Astrocyte of the spinal cord (primary cell): Measurements from ENCODE around the gene STK32B.

Experiments
- DNase-seq: peaks from one replicate; pipeline ENCODE4 v3.0.0; 2011; ENCODE audit warnings: low read depth, low spot score
- H3K4me3 ChIP-seq: 2 replicates; pipeline ENCODE4 v1.5.1; 2011; ENCODE audit warnings: low read depth, mild to moderate bottlenecking, low read length, moderate library complexity
- CTCF ChIP-seq: IDR thresholded peaks from 2 replicates; pipeline ENCODE4 v1.5.1; 2012; ENCODE audit warnings: low read depth, mild to moderate bottlenecking, low read length, inconsistent platforms
- in situ Hi-C: cut with HindIII; loops from 2 replicates; pipeline ENCODE4 v1.10.0; 2017; ENCODE audit warnings: low sequenced_read_pairs

Gene STK32B

GRCh38 chr4:5366009-5366386 lies 314.7 kb downstream of the STK32B start:
- no peak for TF ChIP-seq CTCF
- H3K4me3 ChIP-seq: no peak overlapping the region
- no peak for DNase-seq
- in situ Hi-C loops: no loop called here

DNA sequence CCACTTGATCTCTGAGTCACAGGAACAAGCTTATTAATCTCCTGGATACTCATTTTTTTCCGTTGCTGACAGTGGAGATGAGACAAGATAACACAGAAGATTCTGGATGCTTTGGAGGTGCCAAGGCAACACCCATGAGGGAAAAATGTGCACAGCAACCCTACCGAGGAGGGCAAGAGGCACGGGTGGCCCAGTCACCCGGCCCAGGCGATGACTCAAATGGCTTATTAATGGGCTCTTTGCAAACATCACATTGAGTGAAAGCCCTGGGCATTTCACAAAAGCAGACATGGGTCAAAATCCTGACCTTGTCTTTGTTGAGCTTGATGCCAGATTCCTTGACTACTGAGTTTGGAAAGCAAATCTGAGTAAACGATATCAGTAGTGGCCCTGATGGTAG lies 315.1 kb downstream of the STK32B start:
- H3K4me3 ChIP-seq: no peak overlapping the region
- in situ Hi-C loops: no loop called here
- DNase-seq: no peak
- TF ChIP-seq CTCF: no peak

DNA sequence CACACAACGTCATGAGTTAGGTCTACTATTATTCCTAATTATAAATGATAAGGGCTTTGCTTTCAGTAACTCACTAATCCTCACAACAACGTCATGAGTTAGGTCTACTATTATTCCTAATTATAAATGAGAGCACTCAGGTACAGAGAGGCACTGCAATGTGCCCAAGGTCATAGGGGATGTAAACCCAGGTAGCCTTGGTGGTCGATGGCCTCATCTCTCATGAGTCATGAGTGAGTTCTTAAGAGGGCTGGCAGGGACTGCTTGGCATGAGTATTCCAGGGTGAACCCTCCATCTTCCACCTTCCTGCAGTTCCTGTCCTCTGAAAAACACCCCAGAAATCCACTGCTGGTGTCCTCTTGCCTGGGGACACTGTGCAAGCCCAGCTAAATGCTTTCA lies 317.1 kb downstream of the STK32B start:
- no peak for TF ChIP-seq CTCF
- H3K4me3 ChIP-seq: no peak overlapping the region
- DNase-seq: no peak
- in situ Hi-C loops: no loop called here

GRCh38 chr4:5370286-5370685 lies 319.0 kb downstream of the STK32B start:
- no peak for TF ChIP-seq CTCF
- H3K4me3 ChIP-seq: no peak overlapping the region
- DNase-seq: peak; percentile 8
- in situ Hi-C loops: no loop called here

GRCh38 chr4:5371415-5372190 lies 320.3 kb downstream of the STK32B start:
- in situ Hi-C loops: no loop called here
- no peak for DNase-seq
- no peak for TF ChIP-seq CTCF
- no peak overlapping the region for H3K4me3 ChIP-seq

DNA sequence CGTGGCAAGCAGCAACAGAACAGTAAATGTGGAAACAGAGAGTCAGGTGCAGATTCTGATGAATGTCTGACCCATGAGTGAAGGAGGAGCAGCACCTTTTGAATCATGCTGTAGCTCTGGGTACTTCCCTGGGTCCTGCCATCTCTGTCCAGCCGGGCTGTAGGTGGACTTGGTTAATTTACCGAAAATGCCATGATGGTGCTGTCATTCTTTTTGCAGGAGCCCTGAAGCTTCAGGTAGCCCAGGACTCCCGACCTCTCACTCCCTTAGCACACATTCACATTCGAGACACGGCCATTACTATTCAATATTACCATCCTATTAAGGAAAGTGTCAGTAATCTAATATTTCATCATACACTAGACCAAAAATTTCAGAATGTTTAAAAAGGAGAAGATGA lies 320.9 kb downstream of the STK32B start:
- TF ChIP-seq CTCF: no peak
- no peak for DNase-seq
- no peak overlapping the region for H3K4me3 ChIP-seq
- in situ Hi-C loops: no loop called here
